Stomach (tissue), 4 donors: ENCODE results near the gene ATL1.

Experiments
- EP300 ChIP-seq: sonication (generic); formaldehyde crosslinking; IDR thresholded peaks from one replicate; pipeline ENCODE4 v1.6.1; 2017; ENCODE audit warnings: antibody characterized with exemption
- POLR2A ChIP-seq, 4 donors: fragments of 450-650 bp; IDR thresholded peaks; one replicate each; pipeline ENCODE4 v1.6.1; 2016; ENCODE audit warnings: antibody characterized with exemption in 4 of 4, control low read depth in 2 of 4, mild to moderate bottlenecking in 1 of 4, moderate library complexity in 1 of 4
- POLR2AphosphoS5 ChIP-seq, 3 donors: sonication (generic); formaldehyde crosslinking; IDR thresholded peaks; one replicate each; pipeline ENCODE4 v1.6.1; 2016; ENCODE audit warnings: antibody characterized with exemption in 3 of 3
- TF ChIP-seq, protein P1 (sequence below), 7 experiments: fragments of 450-650 bp in 4 of 7; fragments of 200-600 bp in 3 of 7; sonication (generic) in 3 of 7; IDR thresholded peaks; one replicate each; pipeline ENCODE4 v1.5.1; 2016 to 2019; ENCODE audit warnings: antibody characterized with exemption in 7 of 7, control low read depth in 2 of 7, mild to moderate bottlenecking in 1 of 7

DNA sequence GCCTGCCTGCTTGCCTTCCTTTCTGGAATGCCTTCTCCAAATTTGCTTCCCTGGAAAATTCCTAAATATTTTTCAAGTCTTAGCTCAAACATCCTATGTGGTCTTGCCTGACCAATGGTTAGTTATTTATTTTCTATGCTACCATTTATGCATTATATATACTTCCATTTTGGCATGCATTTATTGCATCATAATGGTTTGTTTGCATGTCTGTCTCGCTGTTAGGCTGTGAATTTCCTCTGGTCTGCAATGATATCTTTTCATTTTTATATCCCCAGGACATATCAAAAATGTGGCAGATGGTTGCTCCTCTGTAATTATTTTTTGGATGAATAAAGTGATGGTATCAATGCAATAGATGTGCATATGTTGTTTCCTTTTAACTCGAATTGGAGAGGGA, 30.5 kb downstream of the ATL1 start:
- TF ChIP-seq, protein P1, sequence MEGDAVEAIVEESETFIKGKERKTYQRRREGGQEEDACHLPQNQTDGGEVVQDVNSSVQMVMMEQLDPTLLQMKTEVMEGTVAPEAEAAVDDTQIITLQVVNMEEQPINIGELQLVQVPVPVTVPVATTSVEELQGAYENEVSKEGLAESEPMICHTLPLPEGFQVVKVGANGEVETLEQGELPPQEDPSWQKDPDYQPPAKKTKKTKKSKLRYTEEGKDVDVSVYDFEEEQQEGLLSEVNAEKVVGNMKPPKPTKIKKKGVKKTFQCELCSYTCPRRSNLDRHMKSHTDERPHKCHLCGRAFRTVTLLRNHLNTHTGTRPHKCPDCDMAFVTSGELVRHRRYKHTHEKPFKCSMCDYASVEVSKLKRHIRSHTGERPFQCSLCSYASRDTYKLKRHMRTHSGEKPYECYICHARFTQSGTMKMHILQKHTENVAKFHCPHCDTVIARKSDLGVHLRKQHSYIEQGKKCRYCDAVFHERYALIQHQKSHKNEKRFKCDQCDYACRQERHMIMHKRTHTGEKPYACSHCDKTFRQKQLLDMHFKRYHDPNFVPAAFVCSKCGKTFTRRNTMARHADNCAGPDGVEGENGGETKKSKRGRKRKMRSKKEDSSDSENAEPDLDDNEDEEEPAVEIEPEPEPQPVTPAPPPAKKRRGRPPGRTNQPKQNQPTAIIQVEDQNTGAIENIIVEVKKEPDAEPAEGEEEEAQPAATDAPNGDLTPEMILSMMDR (IDR thresholded peaks at IDR 0.05): no peak
- TF ChIP-seq EP300: no peak
- no peak for TF ChIP-seq POLR2AphosphoS5 (IDR thresholded peaks at IDR 0.05)
- TF ChIP-seq POLR2A (IDR thresholded peaks at IDR 0.05): no peak
